Astrocyte (in vitro differentiated cells and primary cell): ENCODE measurements around the gene RAMP2. TPM values are rescaled to one million over a fixed set of nuclear protein-coding genes. Genes with fewer than 3 reads are reported as not detected.

ENCODE experiments used
- DNase-seq: peaks from one replicate; pipeline ENCODE4 v3.0.0-alpha.2; 2010; ENCODE audit warnings: low read depth
- FAIRE-seq: peaks from 2 replicates; lab custom pipeline; 2011; peaks lifted over from hg19 to GRCh38; lab: Jason Lieb, UNC
- H2AFZ ChIP-seq: 2 replicates; pipeline ENCODE4 v1.6.0; 2012; ENCODE audit warnings: low read depth, low read length, inconsistent platforms
- H3K27ac ChIP-seq: 2 replicates; pipeline ENCODE4 v1.5.1; 2011; ENCODE audit warnings: low read depth, low read length, inconsistent platforms
- H3K27me3 ChIP-seq: 2 replicates; pipeline ENCODE4 v1.6.0; 2011; ENCODE audit warnings: low read length, inconsistent platforms; ENCODE audit not compliant: insufficient read depth
- H3K36me3 ChIP-seq: 2 replicates; pipeline ENCODE4 v1.5.1; 2011; ENCODE audit warnings: low read length, inconsistent platforms; ENCODE audit not compliant: insufficient read depth
- H3K4me1 ChIP-seq: 2 replicates; pipeline ENCODE4 v1.5.1; 2011; ENCODE audit warnings: low read length, inconsistent platforms; ENCODE audit not compliant: insufficient read depth
- H3K4me2 ChIP-seq: 2 replicates; pipeline ENCODE4 v1.6.0; 2012; ENCODE audit warnings: low read length, inconsistent platforms
- H3K4me3 ChIP-seq: 2 replicates; pipeline ENCODE4 v1.5.1; 2011; ENCODE audit warnings: low read depth, mild to moderate bottlenecking, low read length, inconsistent platforms; ENCODE audit not compliant: insufficient read depth
- H3K79me2 ChIP-seq: 2 replicates; pipeline ENCODE4 v1.6.0; 2012; ENCODE audit warnings: mild to moderate bottlenecking, low read length, inconsistent platforms; ENCODE audit not compliant: insufficient read depth
- H3K9ac ChIP-seq: 2 replicates; pipeline ENCODE4 v1.6.0; 2012; ENCODE audit warnings: mild to moderate bottlenecking, low read length, inconsistent platforms
- H3K9me3 ChIP-seq: 2 replicates; pipeline ENCODE4 v1.5.1; 2012; ENCODE audit warnings: low read depth, mild to moderate bottlenecking, low read length, inconsistent platforms; ENCODE audit not compliant: insufficient read depth
- H4K20me1 ChIP-seq: 2 replicates; pipeline ENCODE4 v1.6.0; 2012; ENCODE audit warnings: low read length, inconsistent platforms; ENCODE audit not compliant: insufficient read depth
- H3K27ac Mint-ChIP-seq: one replicate; pipeline ENCODE4 v1.8.0; 2021; ENCODE audit warnings: mild to moderate bottlenecking, mixed read lengths; ENCODE audit not compliant: unreplicated experiment
- H3K27me3 Mint-ChIP-seq: one replicate; pipeline ENCODE4 v1.8.0; 2021; ENCODE audit warnings: low read depth, mixed read lengths; ENCODE audit not compliant: unreplicated experiment
- H3K36me3 Mint-ChIP-seq: one replicate; pipeline ENCODE4 v1.8.0; 2021; ENCODE audit warnings: low read depth, mixed read lengths; ENCODE audit not compliant: unreplicated experiment
- H3K4me1 Mint-ChIP-seq: one replicate; pipeline ENCODE4 v1.8.0; 2021; ENCODE audit warnings: low read depth, mixed read lengths; ENCODE audit not compliant: unreplicated experiment
- H3K4me3 Mint-ChIP-seq: one replicate; pipeline ENCODE4 v1.8.0; 2021; ENCODE audit warnings: mild to moderate bottlenecking, moderate library complexity, mixed read lengths; ENCODE audit not compliant: unreplicated experiment
- H3K9me3 Mint-ChIP-seq: one replicate; pipeline ENCODE4 v1.8.0; 2021; ENCODE audit warnings: mild to moderate bottlenecking, mixed read lengths; ENCODE audit not compliant: unreplicated experiment
- CTCF ChIP-seq: IDR thresholded peaks from 2 replicates; pipeline ENCODE4 v1.5.1; 2011; ENCODE audit warnings: low read depth, mild to moderate bottlenecking, inconsistent platforms, low read length, moderate library complexity; ENCODE audit not compliant: insufficient read depth
- EZH2 ChIP-seq: IDR thresholded peaks from 2 replicates; pipeline ENCODE4 v1.6.1; 2012; ENCODE audit warnings: mild to moderate bottlenecking, low read length, inconsistent platforms; ENCODE audit not compliant: insufficient read depth
- total RNA-seq: library from RNA; stranded (reverse); gene quantifications from 2 replicates; pipeline ENCODE4 v1.2.1, GENCODE V29; 2021

RAMP2 gene
- total RNA-seq, 1 donor from 2014 or later: 6.1 TPM

GRCh38 chr17:42779304-42779935 lies 18.4 kb downstream of the RAMP2 start:
- Histone ChIP-seq H3K79me2 (peaks cover 40% of the 10 kb centered on the region), H4K20me1 (peaks cover 22% of the 10 kb centered on the region), H3K4me1 (peaks cover 53% of the 10 kb centered on the region), H2AFZ (no peak overlapping the region), H3K4me2 (peak overlapping the region; percentile 96), H3K9ac (peak overlapping the region; percentile 85), H3K27ac (no peak overlapping the region), H3K9me3 (no peaks in the 10 kb centered on the region), H3K4me3 (no peak overlapping the region), H3K36me3 (peaks cover 7% of the 10 kb centered on the region), H3K27me3 (no peaks in the 10 kb centered on the region)
- peak overlapping the region; percentile 78 for H3K4me3 Mint-ChIP-seq
- H3K27me3 Mint-ChIP-seq: no peaks in the 10 kb centered on the region
- FAIRE-seq (no peak), DNase-seq (no peak)
- H3K9me3 Mint-ChIP-seq: no peaks in the 10 kb centered on the region
- no peak for TF ChIP-seq CTCF
- TF ChIP-seq EZH2: no peak
- no peak overlapping the region for H3K27ac Mint-ChIP-seq
- H3K4me1 Mint-ChIP-seq: peaks cover 42% of the 10 kb centered on the region
- peaks cover 6% of the 10 kb centered on the region for H3K36me3 Mint-ChIP-seq

GRCh38 chr17:42779936-42780850 lies 19.2 kb downstream of the RAMP2 start, which contains the start of gene WNK4:
WNK4 (plus strand) TSS chr17:42780610; CDS start chr17:42780699, 89 bp downstream.
- peak; percentile 37 for DNase-seq

More at GRCh38 chr17:42779936-42780850, 19.2 kb downstream of the RAMP2 start, which contains the start of gene WNK4:
- Histone ChIP-seq H3K9ac (peak within 1 kb of the TSS; percentile 85), H3K79me2 (peaks cover 47% of the 10 kb centered on the region), H3K9me3 (no peaks in the 10 kb centered on the region), H3K27ac (peak within 1 kb of the TSS; percentile 52), H3K4me3 (peak within 1 kb of the TSS; percentile 85), H3K4me2 (peak within 1 kb of the TSS; percentile 96), H4K20me1 (peaks cover 30% of the 10 kb centered on the region), H3K27me3 (no peaks in the 10 kb centered on the region), H3K36me3 (peaks cover 7% of the 10 kb centered on the region), H3K4me1 (peaks cover 53% of the 10 kb centered on the region), H2AFZ (peak within 1 kb of the TSS; percentile 50)
- peaks cover 35% of the 10 kb centered on the region for H3K4me1 Mint-ChIP-seq
- peak within 1 kb of the TSS; percentile 92 for H3K4me3 Mint-ChIP-seq
- FAIRE-seq: no peak
- peak within 1 kb of the TSS; percentile 83 for H3K27ac Mint-ChIP-seq
- H3K9me3 Mint-ChIP-seq: no peaks in the 10 kb centered on the region
- TF ChIP-seq EZH2 (peak; percentile 18), CTCF (no peak)
- H3K36me3 Mint-ChIP-seq: peaks cover 8% of the 10 kb centered on the region
- no peaks in the 10 kb centered on the region for H3K27me3 Mint-ChIP-seq
